HG02852 (cell line): Measurements from ENCODE around the gene SIRT7.

Experiments used
- ATAC-seq: cut with Tn5 transposase; IDR thresholded peaks from one replicate; pipeline ENCODE4 v1.9.1; 2021; ENCODE audit warnings: mild to moderate bottlenecking, moderate library complexity; ENCODE audit not compliant: unreplicated experiment

Gene SIRT7

GRCh38 chr17:81917565-81918332 is at the start of gene SIRT7:
Gene SIRT7 (minus strand): TSS chr17:81918176. CDS start chr17:81918131, 45 bp downstream.
- ATAC-seq, result no peak

- no peak for ATAC-seq
These were observed 49.2 kb upstream of the SIRT7 start for GRCh38 chr17:81967244-81967532.

GRCh38 chr17:81966343-81967243 is 48.6 kb upstream of the SIRT7 start:
- no peak for ATAC-seq

- ATAC-seq, result no peak
These were observed 46.3 kb upstream of the SIRT7 start for GRCh38 chr17:81964081-81964849.

GRCh38 chr17:81962499-81963441 is 44.8 kb upstream of the SIRT7 start:
- ATAC-seq, result no peak

GRCh38 chr17:81961521-81962498 is 43.8 kb upstream of the SIRT7 start:
- ATAC-seq, result no peak

- ATAC-seq, result no peak
These were observed 43.1 kb upstream of the SIRT7 start, which contains the start of gene NOTUM for GRCh38 chr17:81961087-81961511. Gene NOTUM (minus strand): TSS chr17:81961187. CDS start chr17:81960909, 278 bp downstream.

- ATAC-seq, result no peak
These were observed 42.4 kb upstream of the SIRT7 start for GRCh38 chr17:81960130-81960958.

GRCh38 chr17:81959362-81960129 is 41.6 kb upstream of the SIRT7 start:
- no peak for ATAC-seq

GRCh38 chr17:81958633-81959342 is 40.8 kb upstream of the SIRT7 start:
- ATAC-seq, result no peak

GRCh38 chr17:81957691-81958432 is 39.9 kb upstream of the SIRT7 start:
- no peak for ATAC-seq

GRCh38 chr17:81956607-81957589 is 38.9 kb upstream of the SIRT7 start:
- ATAC-seq, result no peak

- no peak for ATAC-seq
These were observed 38.0 kb upstream of the SIRT7 start for GRCh38 chr17:81955756-81956544.

- no peak for ATAC-seq
These were observed 37.2 kb upstream of the SIRT7 start for GRCh38 chr17:81955058-81955681.
